GM18511 (cell line): ENCODE results near the gene MYL6B.

ENCODE experiments used
- ATAC-seq: cut with Tn5 transposase; IDR thresholded peaks from one replicate; pipeline ENCODE4 v1.9.1; 2021; ENCODE audit warnings: mild to moderate bottlenecking, moderate library complexity; ENCODE audit not compliant: unreplicated experiment

Gene MYL6B

GRCh38 chr12:56121204-56121870 is 31.1 kb upstream of the MYL6B start:
- ATAC-seq = no peak

GRCh38 chr12:56122637-56123036 is 29.8 kb upstream of the MYL6B start:
- ATAC-seq = no peak

DNA sequence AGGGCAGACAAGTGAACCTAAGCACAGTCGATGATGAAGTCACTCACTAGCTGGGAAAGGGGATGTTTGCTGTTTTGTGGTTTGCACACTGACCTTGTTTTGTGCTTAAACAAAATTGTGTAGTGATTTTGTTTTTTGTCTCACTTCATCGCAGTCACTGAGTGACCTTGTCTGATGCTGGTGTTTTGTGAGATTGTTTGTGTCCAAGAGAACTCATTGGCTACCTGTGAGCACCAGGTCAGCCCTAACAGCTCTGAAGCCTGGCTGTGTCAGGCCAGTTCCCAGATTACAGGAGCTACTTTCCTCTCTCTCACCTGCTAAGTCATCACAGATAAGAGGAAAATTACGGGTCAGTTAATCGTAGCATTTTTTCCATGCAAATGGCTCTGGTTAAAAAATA is 28.3 kb upstream of the MYL6B start:
- no peak for ATAC-seq

DNA sequence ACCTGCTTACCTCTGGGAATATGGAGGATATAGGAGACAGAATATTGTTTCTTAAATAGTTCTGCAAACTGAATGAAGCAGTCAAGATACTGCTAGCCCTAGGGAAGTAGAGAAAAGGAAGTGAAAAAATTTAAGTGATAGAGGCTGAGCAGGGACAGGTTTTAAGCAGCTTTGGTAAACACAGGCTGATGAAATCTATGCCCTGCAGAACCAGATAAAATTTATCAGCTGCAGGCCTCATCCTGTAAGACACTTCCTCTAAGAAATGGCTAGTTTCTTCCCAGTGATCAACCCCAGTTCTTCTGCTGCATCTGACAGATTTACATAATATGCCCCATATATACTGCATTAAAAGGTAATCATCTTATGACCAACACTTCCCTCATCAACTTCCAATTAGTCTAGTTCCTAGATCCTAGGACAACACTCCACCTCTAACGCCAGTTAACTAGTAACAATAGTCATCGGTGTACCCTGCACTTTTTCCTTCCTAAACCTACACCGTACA is 25.6 kb upstream of the MYL6B start:
- ATAC-seq = no peak

DNA sequence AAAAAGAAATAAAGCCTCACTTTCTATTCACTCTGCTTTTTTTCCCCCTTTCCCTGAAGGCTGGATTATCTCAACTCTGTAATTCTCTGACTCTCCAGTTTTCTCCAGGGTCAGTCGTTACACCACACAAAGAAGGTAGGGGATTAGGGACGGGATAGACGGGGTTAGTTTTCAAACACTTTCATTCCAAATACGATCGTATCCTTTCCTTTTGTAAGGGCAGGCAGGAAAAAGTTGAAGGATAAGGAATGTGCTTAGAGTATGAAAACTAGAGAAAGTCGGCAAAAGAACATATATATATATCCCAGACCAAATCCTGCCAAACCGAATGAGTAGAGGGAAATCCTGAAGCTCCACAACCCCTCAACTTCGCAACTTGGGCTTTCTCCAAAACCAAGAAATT is 24.9 kb upstream of the MYL6B start:
- ATAC-seq = no peak

- peak; percentile 89 for ATAC-seq
Measured at GRCh38 chr12:56127888-56128669, 24.3 kb upstream of the MYL6B start, which contains the start of gene ESYT1. Gene ESYT1, plus strand, starts transcription at chr12:56128267. Its CDS starts 53 bp downstream, at chr12:56128320.

GRCh38 chr12:56128670-56129205 is 23.6 kb upstream of the MYL6B start:
- no peak for ATAC-seq

- ATAC-seq = peak; percentile 43
Measured at GRCh38 chr12:56129206-56129941, 23.0 kb upstream of the MYL6B start.

GRCh38 chr12:56129942-56130495 is 22.4 kb upstream of the MYL6B start:
- no peak for ATAC-seq

DNA sequence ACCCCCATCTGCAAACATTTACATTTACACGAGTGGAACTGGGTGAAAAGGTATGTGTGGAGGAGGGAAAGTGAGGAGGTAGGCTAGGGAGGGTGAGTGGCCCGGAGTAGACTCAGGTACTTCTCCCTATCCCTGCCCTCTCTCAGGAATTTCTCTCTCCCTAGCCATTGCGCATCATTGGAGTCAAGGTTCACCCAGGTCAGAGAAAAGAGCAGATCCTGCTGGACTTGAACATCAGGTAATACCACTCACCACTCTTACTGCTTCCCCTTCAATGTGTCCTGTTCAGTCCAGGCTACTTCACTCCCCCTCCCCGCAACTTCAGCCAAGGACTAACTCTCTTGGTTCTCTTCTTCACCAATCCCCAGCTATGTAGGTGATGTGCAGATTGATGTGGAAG is 21.5 kb upstream of the MYL6B start:
- no peak for ATAC-seq

DNA sequence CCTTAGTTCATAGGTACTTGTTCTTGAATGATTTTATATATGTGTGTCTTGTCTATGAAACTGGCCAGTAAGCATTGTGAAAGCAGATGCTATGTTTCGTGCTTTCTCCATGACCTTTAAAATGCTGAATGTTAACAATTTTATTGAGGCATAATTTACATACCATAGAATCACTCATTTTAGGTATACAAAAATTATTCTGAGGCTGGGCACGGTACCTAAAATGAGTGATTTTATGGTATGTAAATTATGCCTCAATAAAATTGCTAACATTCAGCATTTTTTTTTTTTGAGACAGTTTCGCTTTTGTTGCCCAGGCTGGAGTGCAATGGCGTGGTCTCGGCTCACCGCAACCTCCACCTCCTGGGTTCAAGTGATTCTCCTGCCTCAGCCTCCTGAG is 17.5 kb upstream of the MYL6B start:
- no peak for ATAC-seq

DNA sequence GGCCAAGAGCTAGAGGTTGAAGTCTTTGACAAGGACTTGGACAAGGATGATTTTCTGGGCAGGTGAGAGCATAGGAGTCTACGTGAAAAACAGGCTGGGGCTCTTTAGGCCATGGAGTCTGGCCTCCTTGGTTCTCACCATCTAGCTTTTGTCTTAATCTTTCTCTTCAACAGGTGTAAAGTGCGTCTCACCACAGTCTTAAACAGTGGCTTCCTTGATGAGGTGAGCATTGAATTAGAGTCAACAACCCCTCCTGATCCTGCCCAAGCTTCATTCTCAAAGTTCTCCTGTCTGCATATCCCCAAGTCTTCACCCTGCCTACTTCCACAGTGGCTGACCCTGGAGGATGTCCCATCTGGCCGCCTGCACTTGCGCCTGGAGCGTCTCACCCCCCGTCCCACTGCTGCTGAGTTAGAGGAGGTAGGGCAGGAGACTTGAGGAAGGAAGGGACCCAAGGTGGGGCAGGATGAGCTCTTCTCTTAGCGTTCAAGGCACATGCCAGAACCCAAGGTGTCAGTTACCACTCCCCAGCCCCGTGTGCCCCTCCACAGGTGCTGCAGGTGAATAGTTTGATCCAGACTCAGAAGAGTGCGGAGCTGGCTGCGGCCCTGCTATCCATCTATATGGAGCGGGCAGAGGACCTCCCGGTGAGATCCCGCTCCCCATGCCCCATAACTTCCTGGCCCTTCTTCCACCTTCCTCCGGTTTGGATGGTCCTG is 14.4 kb upstream of the MYL6B start:
- no peak for ATAC-seq

DNA sequence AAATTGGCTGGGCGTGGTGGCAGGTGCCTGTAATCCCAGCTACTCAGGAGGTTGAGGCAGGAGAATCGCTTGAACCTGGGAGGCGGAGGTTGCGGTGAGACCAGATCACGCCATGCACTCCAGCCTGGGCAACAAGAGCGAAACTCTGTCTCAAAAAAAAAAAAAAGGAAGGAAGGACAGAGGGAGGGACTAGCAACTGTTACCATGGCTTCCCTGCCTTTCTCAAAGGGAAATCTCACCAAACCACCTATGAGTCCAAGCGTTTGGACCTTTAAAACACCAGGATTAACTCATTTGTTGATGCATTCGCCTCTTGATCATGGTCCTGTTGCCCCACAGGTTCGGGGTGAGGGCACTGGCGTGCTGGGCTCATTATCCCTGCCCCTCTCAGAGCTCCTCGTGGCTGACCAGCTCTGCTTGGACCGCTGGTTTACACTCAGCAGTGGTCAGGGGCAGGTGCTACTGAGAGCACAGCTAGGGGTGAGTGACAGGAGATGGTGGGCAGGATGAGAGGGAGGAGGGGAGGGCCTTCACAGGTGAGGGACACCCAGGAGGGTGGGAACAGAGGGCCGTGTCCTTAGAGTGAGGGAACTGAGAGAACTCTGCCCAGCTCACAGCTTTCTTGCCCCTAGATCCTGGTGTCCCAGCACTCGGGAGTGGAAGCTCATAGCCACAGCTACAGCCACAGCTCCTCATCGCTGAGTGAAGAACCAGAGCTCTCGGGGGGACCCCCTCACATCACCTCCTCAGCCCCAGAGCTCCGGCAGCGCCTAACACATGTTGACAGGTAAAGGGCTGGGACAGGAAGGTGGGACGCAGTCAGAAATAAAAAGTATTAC is 10.2 kb upstream of the MYL6B start:
- ATAC-seq = no peak

DNA sequence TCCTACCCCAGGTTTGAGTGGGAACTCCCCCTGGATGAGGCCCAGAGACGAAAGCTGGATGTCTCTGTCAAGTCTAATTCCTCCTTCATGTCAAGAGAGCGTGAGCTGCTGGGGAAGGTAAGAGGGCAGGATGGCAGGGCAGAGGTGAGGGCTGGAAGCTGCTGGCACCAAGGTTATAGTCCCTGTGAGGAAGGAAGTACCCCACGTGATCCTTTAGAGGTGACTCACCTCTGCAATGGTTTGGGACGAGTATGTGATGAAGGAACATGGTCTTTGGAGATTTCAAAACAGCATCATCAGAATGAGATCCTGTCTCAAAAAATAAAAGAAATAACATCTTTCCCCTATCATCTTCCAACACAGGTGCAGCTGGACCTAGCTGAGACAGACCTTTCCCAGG is 9.2 kb upstream of the MYL6B start:
- no peak for ATAC-seq

GRCh38 chr12:56143870-56144269 is 8.5 kb upstream of the MYL6B start:
- no peak for ATAC-seq

DNA sequence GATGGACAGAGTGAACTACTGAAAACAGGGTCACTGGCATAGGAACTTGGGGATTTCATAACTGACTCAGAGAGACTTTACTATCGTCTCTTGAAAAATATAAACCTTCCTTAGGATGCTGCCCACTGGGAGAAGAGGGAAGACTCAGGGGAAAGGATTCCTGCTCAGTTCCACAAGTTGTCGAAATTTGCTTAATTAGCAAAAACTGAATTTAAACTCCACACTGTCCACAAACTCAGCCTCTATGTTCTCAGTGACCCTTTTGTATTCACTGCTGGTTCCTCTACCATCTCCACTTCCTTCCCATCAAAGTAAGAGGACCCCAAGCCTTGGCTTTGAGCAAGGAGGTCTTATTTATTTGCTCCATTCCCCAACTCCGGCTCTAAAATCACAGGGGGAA is 7.2 kb upstream of the MYL6B start:
- ATAC-seq = no peak

- no peak for ATAC-seq
Measured at GRCh38 chr12:56146492-56147460, 5.6 kb upstream of the MYL6B start.

GRCh38 chr12:56150563-56150962 is 1.8 kb upstream of the MYL6B start:
- no peak for ATAC-seq
